ENCODE data around the gene OTOP3. TPM values are rescaled to one million over a fixed set of nuclear protein-coding genes. Genes with fewer than 3 reads are reported as not detected.

OTOP3 gene
- total RNA-seq, 4 donors from 2014 or later = 1.6 to 3.8 TPM; not detected in 2

- Histone ChIP-seq H3K4me1 (peaks cover 0 to 28% (median 20%) of the 10 kb centered on the region in 4 donors), H3K9me3 (no peaks in the 10 kb centered on the region), H3K27me3 (no peaks in the 10 kb centered on the region), H3K36me3 (no peaks in the 10 kb centered on the region), H3K4me3 (peak within 1 kb of the TSS; percentile 67 to 95 (median 69)), H3K27ac (peak within 1 kb of the TSS; percentile 87 to 96 (median 96))
- DNase-seq = peak; percentile 97
- in situ Hi-C loops (cut with MboI; ENCODE audit: low pct_ligation_motif_present in 1 of 4, low pct_unique_long_range_greater_than_20kb in 1 of 4, low sequenced_read_pairs in 3 of 4) (no loop called here), intact Hi-C loops (cut with DNase I; ENCODE audit: low total_unique reads) (no loop called here)
- TF ChIP-seq CTCF (IDR thresholded peaks at IDR 0.05) (peak in 1 of 5 experiments; percentile 19), POLR2AphosphoS5 (IDR thresholded peaks at IDR 0.05) (peak; percentile 75 to 95 (median 90)), EP300 (IDR thresholded peaks at IDR 0.05; ENCODE audit: low read depth) (no peak), POLR2A (IDR thresholded peaks at IDR 0.05) (peak; percentile 16)
- WGBS, 2 donors (ENCODE audit: low coverage in 1 of 2) = 0% methylated on average over 3 to 46 of the region's 51 CpGs
These were observed 51.8 kb downstream of the OTOP3 start, which contains the start of gene CDR2L for GRCh38 chr17:74987418-74987908. TSS of gene CDR2L (plus strand) at chr17:74987632. CDS start at chr17:74988044, 412 bp downstream.

- peak overlapping the region; percentile 87 to 96 (median 96) for H3K27ac ChIP-seq
- in situ Hi-C loops (cut with MboI; ENCODE audit: low pct_ligation_motif_present in 1 of 4, low pct_unique_long_range_greater_than_20kb in 1 of 4, low sequenced_read_pairs in 3 of 4) = no loop called here
- H3K36me3 ChIP-seq = no peaks in the 10 kb centered on the region
- TF ChIP-seq CTCF (IDR thresholded peaks at IDR 0.05) (peak; percentile 15 to 39 (median 31)), EP300 (IDR thresholded peaks at IDR 0.05; ENCODE audit: low read depth) (no peak), POLR2AphosphoS5 (IDR thresholded peaks at IDR 0.05) (peak in 2 of 3 donors; percentile 39 to 49), POLR2A (IDR thresholded peaks at IDR 0.05) (peak; percentile 47)
- H3K27me3 ChIP-seq = no peaks in the 10 kb centered on the region
- 2% methylated on average over 68 of the region's 76 CpGs; no CpG with 5 or more reads in 1 of the 2 donors for WGBS, 2 donors (ENCODE audit: low coverage in 1 of 2)
- peak overlapping the region; percentile 67 to 95 (median 69) for H3K4me3 ChIP-seq
- no peaks in the 10 kb centered on the region for H3K9me3 ChIP-seq
- intact Hi-C loops (cut with DNase I; ENCODE audit: low total_unique reads) = no loop called here
- H3K4me1 ChIP-seq = peaks cover 0 to 31% (median 15%) of the 10 kb centered on the region in 4 donors
- peak; percentile 78 for DNase-seq
These were observed 52.4 kb downstream of the OTOP3 start for GRCh38 chr17:74987909-74988711.

DNA sequence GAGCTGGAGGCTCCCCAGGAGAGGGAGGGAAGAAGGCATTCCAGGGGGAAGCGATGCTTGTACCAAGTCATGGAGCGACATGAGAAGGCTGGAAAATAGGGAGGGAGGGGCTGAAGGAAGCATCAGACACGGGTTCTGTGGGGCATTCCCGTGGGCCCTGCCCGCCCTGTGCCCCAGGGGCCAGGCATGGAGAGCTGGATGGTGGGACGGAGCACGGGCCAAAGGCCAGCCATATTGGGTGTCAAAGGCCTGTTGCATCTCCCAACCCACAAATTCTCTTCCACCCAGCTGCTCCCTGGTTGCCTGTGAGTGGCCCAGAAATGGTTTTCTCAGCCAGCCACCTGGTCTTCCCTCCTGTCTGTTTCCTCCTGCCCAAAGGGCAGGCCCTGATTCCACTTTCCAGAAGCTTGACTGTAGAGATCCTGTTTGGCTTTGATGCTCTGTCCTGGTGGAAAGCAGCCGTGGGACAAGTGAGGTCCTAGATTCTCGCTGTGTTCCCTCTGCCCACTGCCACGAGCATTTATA, 54.9 kb downstream of the OTOP3 start:
- TF ChIP-seq POLR2A (IDR thresholded peaks at IDR 0.05) (no peak), POLR2AphosphoS5 (IDR thresholded peaks at IDR 0.05) (no peak), CTCF (IDR thresholded peaks at IDR 0.05) (no peak), EP300 (IDR thresholded peaks at IDR 0.05; ENCODE audit: low read depth) (no peak)
- Histone ChIP-seq H3K27me3 (no peaks in the 10 kb centered on the region), H3K27ac (no peak overlapping the region), H3K4me1 (peaks cover 0 to 34% (median 18%) of the 10 kb centered on the region in 4 donors), H3K9me3 (no peaks in the 10 kb centered on the region), H3K36me3 (no peaks in the 10 kb centered on the region), H3K4me3 (no peak overlapping the region)
- 84 to 100% methylated on average over 1 to 10 of the region's 10 CpGs for WGBS, 2 donors (ENCODE audit: low coverage in 1 of 2)
- intact Hi-C loops (cut with DNase I; ENCODE audit: low total_unique reads) = no loop called here
- DNase-seq = no peak
- in situ Hi-C loops (cut with MboI; ENCODE audit: low pct_ligation_motif_present in 1 of 4, low pct_unique_long_range_greater_than_20kb in 1 of 4, low sequenced_read_pairs in 3 of 4) = no loop called here

- in situ Hi-C loops (cut with MboI; ENCODE audit: low pct_ligation_motif_present in 1 of 4, low pct_unique_long_range_greater_than_20kb in 1 of 4, low sequenced_read_pairs in 3 of 4) = no loop called here
- TF ChIP-seq CTCF (IDR thresholded peaks at IDR 0.05) (no peak), EP300 (IDR thresholded peaks at IDR 0.05; ENCODE audit: low read depth) (no peak), POLR2AphosphoS5 (IDR thresholded peaks at IDR 0.05) (no peak), POLR2A (IDR thresholded peaks at IDR 0.05) (no peak)
- Histone ChIP-seq H3K36me3 (no peaks in the 10 kb centered on the region), H3K4me3 (no peak overlapping the region), H3K27ac (no peak overlapping the region), H3K9me3 (no peaks in the 10 kb centered on the region), H3K4me1 (peaks cover 0 to 28% (median 14%) of the 10 kb centered on the region in 4 donors), H3K27me3 (no peaks in the 10 kb centered on the region)
- intact Hi-C loops (cut with DNase I; ENCODE audit: low total_unique reads) = no loop called here
- no peak for DNase-seq
- 49% methylated on average over 2 of the region's 2 CpGs; no CpG with 5 or more reads in 1 of the 2 donors for WGBS, 2 donors (ENCODE audit: low coverage in 1 of 2)
These were observed 56.5 kb downstream of the OTOP3 start for GRCh38 chr17:74992223-74992622.
